BE2C (cell line): ENCODE data around the gene PAFAH1B1.

Experiments
- DNase-seq: peaks from one replicate; pipeline ENCODE4 v3.0.0-alpha.2; 2020
- H3K27me3 ChIP-seq: fragments of 250-450 bp; sonication (Bioruptor Pico); 2 replicates; pipeline ENCODE4 v1.5.1; 2020; ENCODE audit warnings: mild to moderate bottlenecking
- H3K36me3 ChIP-seq: fragments of 250-450 bp; sonication (Bioruptor Pico); 2 replicates; pipeline ENCODE4 v1.5.1; 2020; ENCODE audit warnings: mild to moderate bottlenecking
- H3K4me1 ChIP-seq: fragments of 250-450 bp; sonication (Bioruptor Pico); 2 replicates; pipeline ENCODE4 v1.5.1; 2020
- H3K4me3 ChIP-seq: 2 replicates; pipeline ENCODE4 v1.5.1; 2011; ENCODE audit warnings: low read depth, low read length
- H3K9me3 ChIP-seq: fragments of 250-450 bp; sonication (Bioruptor Pico); 2 replicates; pipeline ENCODE4 v1.5.1; 2020
- TF ChIP-seq, protein P1 (sequence below): IDR thresholded peaks from 2 replicates; pipeline ENCODE4 v1.5.1; 2012; ENCODE audit warnings: mild to moderate bottlenecking, low read depth, low read length

Gene PAFAH1B1

DNA sequence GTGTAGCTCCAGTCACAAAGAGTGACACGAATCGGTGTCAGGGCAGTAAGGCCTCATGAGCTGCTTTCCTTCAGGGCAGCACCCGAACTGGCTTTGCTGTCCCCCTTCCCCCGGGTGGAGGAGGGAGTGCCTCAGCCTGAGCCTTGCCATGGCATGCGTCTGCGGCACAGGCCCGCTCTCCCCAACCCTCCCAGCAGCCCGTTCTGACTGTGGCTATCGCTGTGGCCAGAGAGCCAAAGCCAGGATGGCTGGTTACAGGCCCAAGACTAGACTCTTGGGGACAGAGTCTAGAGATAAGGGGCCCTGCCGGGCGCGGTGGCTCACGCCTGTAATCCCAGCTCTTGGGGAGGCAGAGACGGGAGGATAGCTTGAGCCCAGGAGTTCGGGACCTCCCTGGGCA is 92.2 kb downstream of the PAFAH1B1 start:
- TF ChIP-seq, protein P1, sequence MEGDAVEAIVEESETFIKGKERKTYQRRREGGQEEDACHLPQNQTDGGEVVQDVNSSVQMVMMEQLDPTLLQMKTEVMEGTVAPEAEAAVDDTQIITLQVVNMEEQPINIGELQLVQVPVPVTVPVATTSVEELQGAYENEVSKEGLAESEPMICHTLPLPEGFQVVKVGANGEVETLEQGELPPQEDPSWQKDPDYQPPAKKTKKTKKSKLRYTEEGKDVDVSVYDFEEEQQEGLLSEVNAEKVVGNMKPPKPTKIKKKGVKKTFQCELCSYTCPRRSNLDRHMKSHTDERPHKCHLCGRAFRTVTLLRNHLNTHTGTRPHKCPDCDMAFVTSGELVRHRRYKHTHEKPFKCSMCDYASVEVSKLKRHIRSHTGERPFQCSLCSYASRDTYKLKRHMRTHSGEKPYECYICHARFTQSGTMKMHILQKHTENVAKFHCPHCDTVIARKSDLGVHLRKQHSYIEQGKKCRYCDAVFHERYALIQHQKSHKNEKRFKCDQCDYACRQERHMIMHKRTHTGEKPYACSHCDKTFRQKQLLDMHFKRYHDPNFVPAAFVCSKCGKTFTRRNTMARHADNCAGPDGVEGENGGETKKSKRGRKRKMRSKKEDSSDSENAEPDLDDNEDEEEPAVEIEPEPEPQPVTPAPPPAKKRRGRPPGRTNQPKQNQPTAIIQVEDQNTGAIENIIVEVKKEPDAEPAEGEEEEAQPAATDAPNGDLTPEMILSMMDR = no peak
- DNase-seq = peak; percentile 3
- H3K36me3 ChIP-seq = peaks cover 18% of the 10 kb centered on the region

DNA sequence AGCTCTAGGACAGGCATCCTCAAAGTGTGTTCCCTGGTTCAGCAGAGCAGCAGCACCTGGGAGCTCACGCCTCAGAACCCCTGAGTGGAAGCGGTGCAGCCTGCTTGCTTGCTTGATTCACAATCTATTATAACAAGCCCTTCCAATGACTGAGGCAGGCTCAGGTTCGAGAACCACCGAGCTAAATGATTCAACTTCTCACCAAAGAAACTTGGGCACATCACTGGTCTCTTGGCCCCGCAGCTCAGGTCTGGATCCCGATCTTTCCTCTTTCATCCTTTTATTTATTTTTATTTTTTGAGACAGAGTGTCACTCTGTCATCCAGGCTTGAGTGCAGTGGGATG is 93.6 kb downstream of the PAFAH1B1 start:
- Histone ChIP-seq H3K36me3 (peaks cover 15% of the 10 kb centered on the region), H3K27me3 (no peaks in the 10 kb centered on the region), H3K4me1 (no peaks in the 10 kb centered on the region), H3K4me3 (no peak overlapping the region), H3K9me3 (no peaks in the 10 kb centered on the region)
- no peak for DNase-seq
- TF ChIP-seq, protein P1 = no peak

More for the DNA sequence above, 92.2 kb downstream of the PAFAH1B1 start:
- no peak overlapping the region for H3K4me3 ChIP-seq
- no peaks in the 10 kb centered on the region for H3K27me3 ChIP-seq
- H3K4me1 ChIP-seq = no peaks in the 10 kb centered on the region
- H3K9me3 ChIP-seq = no peaks in the 10 kb centered on the region

DNA sequence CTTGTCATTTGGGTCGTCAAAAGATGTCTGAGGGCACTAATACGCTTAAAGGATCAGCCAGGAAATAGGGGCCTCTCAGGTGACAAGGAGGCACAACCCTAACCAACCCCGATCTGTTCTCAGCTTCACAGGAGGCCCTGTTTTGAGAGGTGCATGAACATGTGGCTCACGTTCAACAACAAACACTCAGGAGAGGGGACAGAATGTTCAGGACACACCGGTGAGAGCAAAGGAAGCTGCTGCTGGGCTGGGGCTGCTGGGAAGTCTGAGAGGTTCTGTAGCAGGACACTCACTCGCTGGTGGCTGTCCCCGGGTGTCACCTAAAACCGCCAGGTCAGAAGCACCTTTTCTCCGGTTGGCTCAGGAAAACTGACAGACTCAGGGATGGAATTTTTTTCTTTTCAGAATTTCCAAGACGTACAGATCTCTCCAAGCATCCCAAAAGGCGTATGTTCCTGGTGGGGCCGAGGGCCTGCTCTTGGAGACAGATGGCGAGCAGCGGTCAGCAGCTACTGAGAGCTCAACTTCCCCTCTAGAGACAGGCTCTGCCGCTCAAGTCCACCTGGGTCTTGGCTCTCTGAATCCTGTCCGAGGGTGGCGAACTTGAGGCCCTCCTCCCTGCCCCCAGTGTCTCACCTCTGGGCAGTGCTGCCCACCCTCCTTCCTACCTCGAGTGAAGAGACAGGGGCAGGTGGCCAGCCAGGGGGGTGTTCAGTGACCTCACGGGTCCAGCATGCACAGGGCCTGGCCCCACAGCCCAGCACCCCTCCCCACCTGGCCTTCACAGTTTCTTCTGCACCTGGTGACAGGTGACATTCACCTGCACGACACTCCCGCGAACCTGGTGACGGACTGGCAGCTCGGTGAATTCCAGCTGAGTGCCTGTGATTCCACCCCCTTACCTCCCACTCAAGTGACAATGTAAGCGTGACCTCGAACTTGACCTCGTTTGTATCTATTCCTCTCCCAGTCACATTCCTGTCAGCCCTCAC is 95.2 kb downstream of the PAFAH1B1 start:
- no peaks in the 10 kb centered on the region for H3K27me3 ChIP-seq
- no peak for DNase-seq
- peaks cover 13% of the 10 kb centered on the region for H3K36me3 ChIP-seq
- TF ChIP-seq, protein P1 = no peak
- H3K4me3 ChIP-seq = no peak overlapping the region
- H3K4me1 ChIP-seq = no peaks in the 10 kb centered on the region
- no peaks in the 10 kb centered on the region for H3K9me3 ChIP-seq

DNA sequence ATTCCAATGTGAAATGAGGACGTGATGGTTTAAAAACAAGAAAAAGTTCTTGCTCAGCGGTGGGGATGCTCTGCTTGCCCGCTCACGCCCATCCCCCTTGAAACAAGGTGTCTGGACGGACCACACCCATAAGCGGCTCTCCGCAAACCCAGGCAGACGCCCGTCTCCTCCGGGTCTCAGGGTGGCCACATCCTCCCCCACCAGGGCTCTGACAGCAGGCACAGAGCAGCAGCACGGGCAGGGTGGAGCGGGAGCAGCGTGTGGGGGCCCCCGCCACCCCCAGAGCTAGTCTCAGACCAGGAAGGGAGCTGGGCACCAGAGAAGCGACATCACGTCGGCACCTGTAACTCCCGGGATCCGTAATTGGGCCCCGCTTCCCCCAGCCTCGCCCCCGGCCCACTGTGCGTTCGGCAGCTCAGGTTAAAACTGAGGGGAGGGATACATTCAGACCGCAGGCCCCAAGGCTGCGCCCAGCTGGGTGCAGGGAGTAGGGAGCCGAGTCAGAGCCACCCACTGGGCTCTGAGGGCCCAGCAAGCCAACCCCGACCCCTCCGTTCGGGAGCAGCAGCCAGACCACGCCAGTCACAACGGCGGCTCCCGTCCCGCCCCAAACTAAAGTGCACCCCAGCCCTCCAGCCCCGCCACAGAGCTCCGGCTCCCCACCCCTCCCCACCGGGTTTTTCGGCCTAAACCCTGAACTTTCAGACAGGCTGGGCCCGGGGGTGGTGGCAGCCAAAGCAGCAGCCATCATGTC is 96.1 kb downstream of the PAFAH1B1 start:
- Histone ChIP-seq H3K27me3 (no peaks in the 10 kb centered on the region), H3K4me3 (no peak overlapping the region), H3K9me3 (no peaks in the 10 kb centered on the region), H3K4me1 (no peaks in the 10 kb centered on the region), H3K36me3 (peaks cover 13% of the 10 kb centered on the region)
- DNase-seq = no peak
- TF ChIP-seq, protein P1 = no peak

DNA sequence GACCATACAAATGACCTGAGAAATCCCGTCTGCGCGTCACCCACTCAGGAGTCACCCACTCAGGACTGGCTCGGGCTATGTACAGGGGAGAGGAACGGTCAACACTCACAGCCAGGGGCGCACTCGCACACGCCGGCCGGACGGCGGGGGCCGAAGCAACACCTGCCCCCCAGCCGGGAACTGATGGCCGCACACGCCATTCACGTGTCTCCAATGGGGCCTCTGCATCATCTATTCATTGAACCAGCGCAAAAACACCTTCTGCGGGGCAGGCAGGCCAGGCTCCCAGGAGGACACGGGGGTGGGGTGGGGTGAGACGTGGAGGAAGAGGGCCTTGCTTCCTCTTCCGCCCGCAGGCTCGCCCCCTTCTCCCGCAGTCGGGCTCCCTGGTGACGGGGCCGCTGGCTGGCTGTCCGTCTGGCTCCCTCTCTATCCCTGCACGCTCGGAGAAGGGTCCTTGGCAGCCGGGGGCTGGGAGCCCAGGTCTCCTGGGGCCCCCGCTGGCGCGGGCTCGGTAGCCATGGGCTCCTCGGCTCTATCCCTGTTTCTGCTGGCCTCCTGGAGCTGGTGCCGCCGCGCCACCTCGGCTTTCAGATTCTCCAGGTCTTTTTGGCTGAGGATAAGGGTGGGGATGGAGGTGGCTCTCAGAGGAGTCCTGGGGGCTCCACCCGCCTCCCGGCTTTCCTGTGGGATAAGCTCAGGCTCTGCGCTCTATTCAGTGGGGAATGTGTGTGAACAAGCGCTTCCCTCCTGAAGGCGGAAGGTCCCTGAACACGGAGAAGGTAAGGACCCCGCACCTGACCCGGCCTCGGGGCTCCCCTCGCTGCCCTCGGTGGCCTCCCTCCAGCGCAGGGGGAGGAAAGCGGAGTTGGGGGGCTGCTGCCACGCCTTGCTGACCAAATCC is 97.0 kb downstream of the PAFAH1B1 start:
- H3K27me3 ChIP-seq = no peaks in the 10 kb centered on the region
- peaks cover 13% of the 10 kb centered on the region for H3K36me3 ChIP-seq
- H3K9me3 ChIP-seq = no peaks in the 10 kb centered on the region
- no peaks in the 10 kb centered on the region for H3K4me1 ChIP-seq
- no peak overlapping the region for H3K4me3 ChIP-seq
- DNase-seq = no peak
- TF ChIP-seq, protein P1 = no peak
